Transverse colon (tissue), 4 donors: Measurements from ENCODE around the gene ATOX1. TPM values are rescaled to one million over a fixed set of nuclear protein-coding genes. Genes with fewer than 3 reads are reported as not detected.

Experiments used
- DNase-seq: peaks from one replicate; pipeline ENCODE4 v3.0.0-alpha.2; 2019
- H3K27ac ChIP-seq, 4 donors: fragments of 200-600 bp; sonication (generic); 2 replicates each; pipeline ENCODE4 v1.5.1; 2016 to 2018; ENCODE audit warnings: inconsistent platforms in 4 of 4
- H3K27me3 ChIP-seq: fragments of 200-600 bp; sonication (generic); 2 replicates; pipeline ENCODE4 v1.5.1; 2017; ENCODE audit warnings: inconsistent platforms
- H3K36me3 ChIP-seq, 4 donors: fragments of 200-600 bp; sonication (generic); 2 replicates each; pipeline ENCODE4 v1.5.1; 2017 to 2019; ENCODE audit warnings: inconsistent platforms in 4 of 4
- H3K4me1 ChIP-seq, 4 donors: fragments of 200-600 bp; sonication (generic); 2 replicates each; pipeline ENCODE4 v1.5.1; 2017 to 2020; ENCODE audit warnings: inconsistent platforms in 4 of 4
- H3K4me3 ChIP-seq, 4 donors: fragments of 200-600 bp; sonication (generic); 1 replicate in 1 of 4; 2 replicates in 3 of 4; pipeline versions ENCODE4 v1.5.1 to v1.6.1; 2017 to 2019; ENCODE audit warnings: inconsistent platforms in 4 of 4
- H3K9me3 ChIP-seq, 2 donors: fragments of 200-600 bp; sonication (generic); 2 replicates each; pipeline ENCODE4 v1.5.1; 2017 to 2019; ENCODE audit warnings: inconsistent platforms in 2 of 2
- CTCF ChIP-seq, 5 experiments: fragments of 200-600 bp in 3 of 5; fragments of 450-650 bp in 2 of 5; sonication (generic) in 3 of 5; IDR thresholded peaks; 1 replicate in 2 of 5; 2 replicates in 3 of 5; pipeline ENCODE4 v1.5.1; 2016 to 2017; ENCODE audit warnings: antibody characterized with exemption in 5 of 5, inconsistent platforms in 3 of 5, mild to moderate bottlenecking in 2 of 5, moderate library complexity in 1 of 5
- EP300 ChIP-seq: sonication (generic); formaldehyde crosslinking; IDR thresholded peaks from one replicate; pipeline ENCODE4 v1.6.1; 2017; ENCODE audit warnings: antibody characterized with exemption, low read depth
- POLR2A ChIP-seq: fragments of 450-650 bp; IDR thresholded peaks from one replicate; pipeline ENCODE4 v1.6.1; 2016; ENCODE audit warnings: antibody characterized with exemption, mild to moderate bottlenecking, moderate library complexity
- POLR2AphosphoS5 ChIP-seq, 3 donors: sonication (generic); formaldehyde crosslinking; IDR thresholded peaks; one replicate each; pipeline ENCODE4 v1.6.1; 2016; ENCODE audit warnings: antibody characterized with exemption in 3 of 3
- WGBS, 2 donors: methylation state at CpG; one replicate each; pipeline ENCODE4 v1.1.5; 2018; ENCODE audit warnings: low coverage in 1 of 2; 5-methylcytosine and 5-hydroxymethylcytosine counted together
- in situ Hi-C, 4 donors: fragments of 200-750 bp; cut with MboI; loops; one replicate each; pipeline versions ENCODE4 v1.15.0 to v1.15.1; 2017; ENCODE audit warnings: low sequenced_read_pairs in 3 of 4, low pct_ligation_motif_present in 1 of 4, low pct_unique_long_range_greater_than_20kb in 1 of 4
- intact Hi-C: fragments of 100-400 bp; cut with DNase I; formaldehyde crosslinking; loops from one replicate; pipeline ENCODE4 v1.15.1; 2023; ENCODE audit warnings: low total_unique reads
- small RNA-seq, 4 donors: library from RNA; depleted of rRNA; stranded (forward); fragments of <200 nt; gene quantifications; one replicate each; pipeline ENCODE3, GENCODE V24; 2016
- total RNA-seq, 4 donors: library from RNA; depleted of rRNA; stranded (reverse); fragments of >200 nt; gene quantifications; one replicate each; pipeline ENCODE4 v1.1.0, GENCODE V29; 2016

Gene ATOX1
- total RNA-seq, 4 donors from 2014 or later = 5.0 to 81.1 (median 31.7) TPM

DNA sequence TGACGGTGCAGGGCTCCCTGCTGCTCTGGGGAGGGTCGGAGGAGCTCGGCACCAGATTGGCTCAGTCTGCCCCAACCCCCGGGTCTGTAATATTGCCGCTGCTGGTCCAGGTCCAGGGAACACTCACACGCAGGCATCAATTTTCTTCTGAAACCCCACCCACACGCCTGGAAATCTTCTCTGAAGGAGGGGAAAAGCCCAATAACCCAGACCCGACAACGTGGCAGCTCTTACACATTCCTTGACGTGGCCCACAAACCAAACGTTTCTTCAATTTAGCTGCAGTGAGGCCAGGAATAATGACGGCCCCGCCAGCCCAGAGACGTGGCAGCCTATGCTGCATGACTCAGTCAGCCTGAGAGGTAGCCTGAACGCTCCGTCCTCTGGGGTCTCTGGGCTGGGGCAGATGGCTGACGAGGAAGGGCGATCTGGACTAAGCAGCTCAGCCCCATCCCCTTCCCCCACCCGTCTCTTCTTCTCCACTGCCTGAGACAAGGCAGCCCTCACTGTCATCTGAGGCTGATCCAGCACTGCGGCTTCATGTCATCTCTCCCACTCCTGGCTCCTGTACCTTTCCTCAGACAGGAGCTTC, 61.9 kb downstream of the ATOX1 start:
- Histone ChIP-seq H3K4me1 (peaks cover 0 to 9% (median 6%) of the 10 kb centered on the region in 4 donors), H3K4me3 (no peak overlapping the region), H3K27me3 (no peaks in the 10 kb centered on the region), H3K9me3 (no peaks in the 10 kb centered on the region), H3K27ac (peak overlapping the region; percentile 65 to 79 (median 76)), H3K36me3 (no peaks in the 10 kb centered on the region)
- WGBS, 2 donors = 48 to 67% methylated on average over 4 to 20 of the region's 20 CpGs
- TF ChIP-seq POLR2AphosphoS5 (IDR thresholded peaks at IDR 0.05) (peak in 1 of 3 donors; percentile 6), POLR2A (no peak)
- intact Hi-C loops (no loop called here), in situ Hi-C loops (no loop called here)
- DNase-seq = no peak

- DNase-seq = no peak
- Histone ChIP-seq H3K27ac (peak overlapping the region; percentile 65 to 79 (median 76)), H3K4me1 (peaks cover 0 to 9% (median 6%) of the 10 kb centered on the region in 4 donors), H3K4me3 (no peak overlapping the region), H3K36me3 (no peaks in the 10 kb centered on the region), H3K27me3 (no peaks in the 10 kb centered on the region), H3K9me3 (no peaks in the 10 kb centered on the region)
- in situ Hi-C loops = no loop called here
- WGBS, 2 donors = 92% methylated on average over 1 of the region's 1 CpG; no CpG with 5 or more reads in 1 of the 2 donors
- TF ChIP-seq EP300 (no peak), POLR2A (no peak), CTCF (IDR thresholded peaks at IDR 0.05) (no peak), POLR2AphosphoS5 (IDR thresholded peaks at IDR 0.05) (no peak)
- intact Hi-C loops = no loop called here
Observed at GRCh38 chr5:151695464-151695863, 63.0 kb downstream of the ATOX1 start.

DNA sequence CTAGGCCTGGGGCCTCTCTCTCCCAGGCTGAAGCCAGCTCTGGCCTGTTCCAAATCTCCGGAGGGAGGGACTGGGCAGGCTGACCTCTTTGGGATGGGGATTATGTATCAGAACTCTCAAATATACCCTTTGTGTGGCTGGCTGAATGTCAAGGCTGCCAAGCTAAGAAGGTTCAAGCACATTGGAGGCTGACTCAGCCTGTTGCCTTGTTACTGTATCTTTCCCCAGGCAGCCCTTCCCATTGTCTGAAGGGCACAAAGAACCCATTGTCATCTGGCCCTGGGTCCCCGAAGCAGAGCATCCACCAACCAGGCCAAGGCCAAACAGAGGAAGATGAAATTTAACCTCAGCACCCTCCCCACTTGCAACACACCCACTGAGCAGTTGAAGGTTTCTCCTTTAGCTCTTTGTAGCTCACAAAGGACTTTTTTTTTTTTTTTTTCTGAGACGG, 64.4 kb downstream of the ATOX1 start:
- no peaks in the 10 kb centered on the region for H3K9me3 ChIP-seq
- DNase-seq = no peak
- intact Hi-C loops (no loop called here), in situ Hi-C loops (no loop called here)
- no peak overlapping the region for H3K4me3 ChIP-seq
- no peaks in the 10 kb centered on the region for H3K36me3 ChIP-seq
- no peak overlapping the region for H3K27ac ChIP-seq
- TF ChIP-seq POLR2AphosphoS5 (IDR thresholded peaks at IDR 0.05) (no peak), EP300 (no peak), CTCF (IDR thresholded peaks at IDR 0.05) (no peak), POLR2A (no peak)
- peaks cover 0 to 8% (median 5%) of the 10 kb centered on the region in 4 donors for H3K4me1 ChIP-seq
- no peaks in the 10 kb centered on the region for H3K27me3 ChIP-seq
- WGBS, 2 donors = 87% methylated on average over 3 of the region's 3 CpGs; no CpG with 5 or more reads in 1 of the 2 donors

Small RNA genes within 50 kb of the gene (small RNA-seq; reads per million reads assigned to genes)
- 0 to 0.35 (median 0) reads per million in 4 donors for gene RN7SKP232

Other genes starting within 250 kb of the ATOX1 start
- gene FAT2, start 167.3 kb downstream of the ATOX1 start, total RNA-seq = not detected
- 100 to 1,000 TPM in 1 of 4 donors, 10 to 100 TPM in 3; 47.9 to 267 (median 85.1) TPM for gene SPARC, start 71.7 kb downstream of the ATOX1 start, total RNA-seq
- 10 to 100 TPM; 35.4 to 88.6 (median 66.7) TPM for gene G3BP1, start 13.3 kb upstream of the ATOX1 start, total RNA-seq
- gene GLRA1, start 166.2 kb upstream of the ATOX1 start, total RNA-seq = not detected